NOMO-1 treated with dmso at 0.1 percent for 144 hours (cell line): Measurements from ENCODE around the gene OR5AU1.

ENCODE experiments used
- DNase-seq: peaks from one replicate; lab custom pipeline; 2025; ENCODE audit not compliant: unreplicated experiment; lab: John Stamatoyannopoulos, UW

Gene OR5AU1

GRCh38 chr14:21155963-21156362 is at the start of gene OR5AU1:
TSS of gene OR5AU1 (minus strand) at chr14:21156063. CDS start at chr14:21155872, 191 bp downstream.
- no peak for DNase-seq

DNA sequence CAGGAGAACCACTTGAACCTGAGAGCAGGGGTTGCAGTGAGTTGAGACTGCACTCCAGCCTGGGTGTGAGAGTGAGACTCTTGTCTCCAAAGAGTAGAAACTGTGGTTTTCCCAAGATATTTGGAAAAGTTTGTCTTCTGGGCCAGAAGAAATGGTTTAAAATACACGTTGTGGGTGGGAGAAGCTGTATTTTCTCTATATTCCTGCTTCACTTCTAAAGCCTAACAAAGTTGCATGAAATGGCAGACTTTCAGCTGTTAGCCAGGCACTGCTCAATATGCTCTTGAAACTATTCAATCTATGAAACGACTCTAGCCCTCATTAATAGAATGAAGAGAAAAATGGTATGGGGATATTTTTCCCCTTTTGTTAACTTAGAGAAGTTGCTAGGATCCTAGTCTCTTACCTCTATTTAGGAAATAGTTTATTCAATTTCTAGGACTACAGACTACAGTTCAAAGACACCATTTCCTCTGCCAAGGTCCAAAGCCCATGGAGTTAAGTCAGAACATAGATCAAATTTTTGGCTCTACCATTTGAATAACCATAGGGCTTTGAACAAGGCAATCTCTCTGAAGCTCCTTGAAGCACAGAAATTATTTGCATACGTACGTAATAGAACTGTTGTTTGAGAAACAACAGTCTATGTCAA is 49.3 kb upstream of the OR5AU1 start:
- no peak for DNase-seq

- DNase-seq = no peak
Observed at GRCh38 chr14:21204167-21205025, 48.5 kb upstream of the OR5AU1 start.

- no peak for DNase-seq
Observed at GRCh38 chr14:21203470-21204166, 47.8 kb upstream of the OR5AU1 start.

DNA sequence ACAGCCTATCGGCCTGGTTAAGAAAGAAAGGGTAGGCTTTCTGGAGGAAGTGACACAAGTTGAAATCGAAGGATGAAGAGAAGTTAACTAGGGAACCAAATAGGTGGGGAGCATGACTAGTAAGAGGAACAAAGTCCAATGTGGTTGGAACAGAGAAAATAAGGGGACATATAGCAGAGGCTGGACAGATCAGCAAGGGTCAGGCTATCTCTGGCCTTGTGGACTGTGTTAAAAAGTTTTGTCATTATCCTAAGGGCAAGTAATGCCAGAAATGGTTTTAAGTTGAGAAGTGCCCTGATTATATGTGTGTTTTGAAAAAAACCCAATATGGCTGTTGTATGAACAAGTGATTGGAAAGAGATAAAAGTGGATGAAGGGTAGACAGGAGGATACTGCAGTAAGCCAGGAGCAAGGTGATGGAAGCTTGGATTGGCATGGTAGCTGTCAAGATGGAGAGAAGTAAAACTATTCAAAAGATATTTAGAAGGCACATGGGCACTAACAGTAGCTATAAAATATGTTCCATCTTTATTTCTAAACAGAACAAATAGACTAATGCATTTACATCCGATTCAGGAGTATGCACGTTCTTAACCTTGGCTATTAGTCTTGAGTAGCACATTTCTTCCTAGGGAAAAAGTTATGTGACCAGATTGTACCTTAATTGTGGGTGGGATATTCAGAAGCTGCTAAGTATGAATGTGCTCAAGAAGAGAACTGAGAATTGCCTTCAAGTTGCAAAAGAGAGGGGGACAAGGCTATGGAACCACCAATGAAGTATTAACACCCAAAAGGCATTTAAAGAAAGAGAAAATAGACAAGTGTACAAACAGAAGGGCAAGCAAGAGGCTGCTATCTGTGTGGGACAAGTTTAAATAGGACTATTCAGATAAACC is 46.8 kb upstream of the OR5AU1 start:
- no peak for DNase-seq

- no peak for DNase-seq
Observed at GRCh38 chr14:21201732-21202462, 46.0 kb upstream of the OR5AU1 start.

- DNase-seq = no peak
Observed at GRCh38 chr14:21200752-21201461, 45.0 kb upstream of the OR5AU1 start.

GRCh38 chr14:21199611-21200560 is 44.0 kb upstream of the OR5AU1 start:
- DNase-seq = no peak

GRCh38 chr14:21197418-21198205 is 41.7 kb upstream of the OR5AU1 start:
- DNase-seq = no peak

DNA sequence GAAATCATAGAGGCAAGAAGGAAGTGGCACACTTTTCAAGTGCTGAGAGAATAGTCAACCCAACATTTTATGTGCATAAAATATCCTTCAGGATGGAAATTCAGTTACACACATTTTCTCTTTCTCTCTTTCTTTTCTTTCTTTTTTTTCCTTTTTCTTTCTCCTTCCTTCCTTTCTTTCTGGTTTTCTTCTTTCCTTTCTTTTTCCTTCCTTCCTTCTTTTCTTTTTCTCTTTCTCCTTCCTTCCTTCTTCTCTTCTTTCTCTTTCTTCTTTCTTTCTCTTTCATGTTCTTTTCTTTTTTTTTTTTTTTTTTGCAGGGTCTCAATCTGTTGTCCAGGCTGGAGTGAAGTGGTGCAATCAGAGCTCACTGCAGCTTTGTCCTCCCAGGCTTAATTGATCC is 38.7 kb upstream of the OR5AU1 start:
- no peak for DNase-seq

- DNase-seq = no peak
Observed at GRCh38 chr14:21192875-21193535, 37.1 kb upstream of the OR5AU1 start.

GRCh38 chr14:21192447-21192822 is 36.6 kb upstream of the OR5AU1 start:
- DNase-seq = no peak

- peak; percentile 79 for DNase-seq
Observed at GRCh38 chr14:21191809-21192446, 36.1 kb upstream of the OR5AU1 start.

DNA sequence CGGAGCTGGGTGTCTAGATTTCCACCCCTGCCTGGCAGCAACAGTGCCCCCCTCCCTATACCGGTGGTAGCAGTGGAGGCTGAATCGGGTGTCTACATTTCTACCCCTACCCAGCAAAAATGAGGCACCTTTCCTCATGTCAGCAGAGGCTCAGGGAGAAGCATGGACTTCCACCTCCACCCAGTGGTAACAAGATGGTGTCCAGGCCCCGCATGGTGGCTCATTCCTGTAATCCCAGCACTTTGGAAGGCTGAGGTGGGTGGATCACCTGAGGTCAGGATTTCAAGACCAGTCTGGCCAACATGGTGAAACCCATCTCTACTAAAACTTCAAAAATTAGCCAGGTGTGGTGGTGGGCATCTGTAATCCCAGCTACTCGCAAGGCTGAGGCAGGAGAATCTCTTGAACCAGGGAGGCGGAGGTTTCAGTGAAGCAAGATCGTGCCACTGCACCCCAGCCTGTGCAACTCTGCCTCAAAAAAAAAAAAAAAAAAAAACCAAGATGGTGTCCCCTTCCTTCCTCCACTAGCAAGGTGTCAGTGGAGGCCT is 35.5 kb upstream of the OR5AU1 start:
- DNase-seq = no peak

- peak; percentile 27 for DNase-seq
Observed at GRCh38 chr14:21185491-21185890, 29.6 kb upstream of the OR5AU1 start.

DNA sequence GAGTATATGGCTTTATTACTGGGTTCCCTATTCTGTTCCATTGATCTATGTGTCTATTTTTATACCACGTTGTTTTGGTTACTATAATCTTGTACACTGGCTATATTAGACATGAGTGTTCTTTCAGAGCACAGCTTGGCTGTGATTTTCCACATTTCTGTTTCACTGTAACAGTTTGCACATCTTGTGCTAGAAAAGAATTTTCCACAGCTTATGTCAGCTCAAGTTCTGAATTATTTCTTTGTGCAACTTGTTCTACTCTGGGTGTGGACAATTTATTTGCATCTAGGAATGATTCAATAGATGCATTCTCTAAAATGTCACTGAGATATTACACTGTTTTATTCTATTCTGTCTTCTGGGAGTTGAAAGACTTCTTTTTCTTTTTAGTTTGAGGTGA is 28.4 kb upstream of the OR5AU1 start:
- no peak for DNase-seq
